HCT116 (cell line): Measurements from ENCODE around the gene SCN10A.

Source experiments
- ATF3 ChIP-seq: IDR thresholded peaks from 2 replicates; pipeline ENCODE4 v1.6.1; 2012
- CTCF ChIP-seq, 3 experiments: fragments of 200-600 bp in 1 of 3; sonication (generic) in 1 of 3; IDR thresholded peaks in 2 of 3; conservative IDR thresholded peaks in 1 of 3; 2 replicates each; pipeline ENCODE4 v1.5.1; 2012 to 2017; ENCODE audit warnings: low read depth in 2 of 3, low read length in 2 of 3, antibody characterized with exemption in 1 of 3, borderline replicate concordance in 1 of 3, control low read depth in 1 of 3, mild to moderate bottlenecking in 1 of 3, mixed read lengths in 1 of 3, mixed run types in 1 of 3, moderate library complexity in 1 of 3; ENCODE audit not compliant: insufficient read depth in 1 of 3
- EGR1 ChIP-seq: IDR thresholded peaks from 2 replicates; pipeline ENCODE4 v1.6.1; 2012; ENCODE audit warnings: low read depth
- EZH2 ChIP-seq: fragments of 200-600 bp; sonication (generic); IDR thresholded peaks from 2 replicates; pipeline ENCODE4 v1.6.1; 2017; ENCODE audit warnings: antibody characterized with exemption, mixed run types
- EZH2phosphoT487 ChIP-seq: fragments of 200-600 bp; IDR thresholded peaks from 2 replicates; pipeline ENCODE4 v1.6.1; 2018; ENCODE audit warnings: antibody characterized with exemption, borderline replicate concordance
- FOSL1 ChIP-seq: IDR thresholded peaks from 2 replicates; pipeline ENCODE4 v1.6.1; 2012; ENCODE audit warnings: low read depth
- JUND ChIP-seq: IDR thresholded peaks from 2 replicates; pipeline ENCODE4 v1.6.1; 2012
- POLR2A ChIP-seq: IDR thresholded peaks from 2 replicates; pipeline ENCODE4 v1.7.0; 2011; ENCODE audit warnings: borderline replicate concordance; ENCODE audit not compliant: insufficient read depth, insufficient read length; ENCODE audit errors: extremely low read depth
- POLR2AphosphoS5 ChIP-seq: IDR thresholded peaks from 2 replicates; pipeline ENCODE4 v1.6.1; 2011; ENCODE audit warnings: mild to moderate bottlenecking, low read depth, low read length, moderate library complexity
- SIN3A ChIP-seq: IDR thresholded peaks from 2 replicates; pipeline ENCODE4 v1.6.1; 2012; ENCODE audit warnings: low read depth
- YY1 ChIP-seq: IDR thresholded peaks from 2 replicates; pipeline ENCODE4 v1.6.1; 2011; ENCODE audit warnings: low read length, low read depth, moderate library complexity, mild to moderate bottlenecking; ENCODE audit not compliant: insufficient replicate concordance; ENCODE audit errors: extremely low read depth
- ZBTB33 ChIP-seq: IDR thresholded peaks from 2 replicates; pipeline ENCODE4 v1.6.1; 2011; ENCODE audit warnings: mild to moderate bottlenecking, low read length, moderate library complexity; ENCODE audit not compliant: insufficient replicate concordance; ENCODE audit errors: extremely low read depth
- ZFX ChIP-seq: fragments of 450-650 bp; IDR thresholded peaks from 2 replicates; pipeline ENCODE4 v1.6.1; 2017
- ZNF274 ChIP-seq: fragments of 200-500 bp; sonication (Bioruptor generic); IDR thresholded peaks from 2 replicates; pipeline ENCODE4 v1.6.1; 2014; ENCODE audit warnings: mild to moderate bottlenecking, low read depth, low read length, inconsistent platforms

GRCh38 chr3:38717355-38718240 lies 98.4 kb downstream of the SCN10A start:
- TF ChIP-seq ZNF274 (no peak), CTCF (IDR thresholded peaks at IDR 0.05 in 2 of 3, conservative IDR thresholded peaks at IDR 0.05 in 1 of 3; ENCODE audit: borderline replicate concordance in 1 of 3, insufficient read depth in 1 of 3, low read depth in 2 of 3, low read length in 2 of 3) (no peak), EZH2 (no peak), ZBTB33 (no peak), POLR2A (no peak), JUND (no peak), FOSL1 (no peak), YY1 (no peak), EGR1 (no peak), POLR2AphosphoS5 (no peak), ATF3 (no peak), EZH2phosphoT487 (no peak), SIN3A (no peak), ZFX (no peak)
